MM.1S (cell line): ENCODE measurements around the gene COPS7B.

Experiments used
- DNase-seq: peaks from one replicate; pipeline ENCODE4 v3.0.0-alpha.2; 2015
- H2AFZ ChIP-seq: fragments of 300-600 bp; sonication (generic); 2 replicates; pipeline ENCODE4 v1.6.0; 2016; ENCODE audit warnings: antibody characterized with exemption, low read length
- H3F3A ChIP-seq: fragments of 300-600 bp; sonication (generic); 2 replicates; pipeline ENCODE4 v1.6.1; 2016; ENCODE audit warnings: mild to moderate bottlenecking, antibody characterized with exemption, low read length, moderate library complexity, mixed read lengths; ENCODE audit not compliant: insufficient read depth
- H3K27ac ChIP-seq: fragments of 300-600 bp; sonication (generic); 2 replicates; pipeline ENCODE4 v1.5.1; 2016; ENCODE audit warnings: mild to moderate bottlenecking, low read length
- H3K27me3 ChIP-seq: fragments of 300-600 bp; sonication (generic); replicated peaks from 2 replicates; pipeline ENCODE4 v1.6.0; 2016; ENCODE audit warnings: low read length; ENCODE audit not compliant: insufficient read depth
- H3K36me3 ChIP-seq: fragments of 300-600 bp; sonication (generic); replicated peaks from 2 replicates; pipeline ENCODE4 v1.6.1; 2016; ENCODE audit warnings: mild to moderate bottlenecking, low read length, mixed read lengths; ENCODE audit not compliant: insufficient read depth
- H3K4me1 ChIP-seq: fragments of 300-600 bp; sonication (generic); 2 replicates; pipeline ENCODE4 v1.6.1; 2016; ENCODE audit warnings: low read length, mixed read lengths
- H3K4me2 ChIP-seq: fragments of 300-600 bp; sonication (generic); 2 replicates; pipeline ENCODE4 v1.6.0; 2016; ENCODE audit warnings: low read depth, low read length
- H3K4me3 ChIP-seq: fragments of 300-600 bp; sonication (generic); 2 replicates; pipeline ENCODE4 v1.5.1; 2016; ENCODE audit warnings: low read length, mixed read lengths
- H3K79me2 ChIP-seq: fragments of 300-600 bp; sonication (generic); 2 replicates; pipeline ENCODE4 v1.6.1; 2016; ENCODE audit warnings: mixed run types, low read length, mixed read lengths
- H3K9ac ChIP-seq: fragments of 300-600 bp; sonication (generic); 2 replicates; pipeline ENCODE4 v1.6.1; 2016; ENCODE audit warnings: low read length, mixed read lengths
- H3K9me2 ChIP-seq: fragments of 300-600 bp; sonication (generic); replicated peaks from 2 replicates; pipeline ENCODE4 v1.6.1; 2016; ENCODE audit warnings: mild to moderate bottlenecking, low read length, mixed read lengths; ENCODE audit not compliant: insufficient read depth
- H3K9me3 ChIP-seq: fragments of 300-600 bp; sonication (generic); replicated peaks from 2 replicates; pipeline ENCODE4 v1.6.1; 2016; ENCODE audit warnings: mild to moderate bottlenecking, low read length, mixed read lengths; ENCODE audit not compliant: insufficient read depth
- H4K20me1 ChIP-seq: fragments of 300-600 bp; sonication (generic); 2 replicates; pipeline ENCODE4 v1.6.1; 2016; ENCODE audit warnings: mild to moderate bottlenecking, low read length, moderate library complexity, mixed read lengths; ENCODE audit not compliant: insufficient read depth
- EZH2 ChIP-seq: fragments of 300-600 bp; sonication (generic); optimal IDR thresholded peaks from 2 replicates; pipeline ENCODE3; 2017; ENCODE audit warnings: low read depth, mild to moderate bottlenecking, antibody characterized with exemption, low read length, mixed read lengths
- EZH2phosphoT487 ChIP-seq: fragments of 300-600 bp; sonication (generic); IDR thresholded peaks from 2 replicates; pipeline ENCODE4 v1.6.1; 2018; ENCODE audit warnings: antibody characterized with exemption, low read length
- TF ChIP-seq, protein P1 (sequence below): fragments of 300-600 bp; sonication (generic); IDR thresholded peaks from 2 replicates; pipeline ENCODE4 v1.5.1; 2016; ENCODE audit warnings: antibody characterized with exemption, low read length, mixed read lengths

Gene COPS7B

GRCh38 chr2:231854616-231855125, 68.4 kb downstream of the COPS7B start:
- Histone ChIP-seq H3K4me1 (peaks cover 19% of the 10 kb centered on the region), H3K9me3 (no peaks in the 10 kb centered on the region), H3K9ac (no peak overlapping the region), H2AFZ (no peak overlapping the region), H3K9me2 (no peaks in the 10 kb centered on the region), H3K36me3 (no peaks in the 10 kb centered on the region), H3K27ac (no peak overlapping the region), H3K4me2 (no peak overlapping the region), H3F3A (peaks cover 13% of the 10 kb centered on the region), H3K79me2 (no peaks in the 10 kb centered on the region), H3K27me3 (no peaks in the 10 kb centered on the region), H3K4me3 (no peak overlapping the region), H4K20me1 (no peaks in the 10 kb centered on the region)
- TF ChIP-seq EZH2phosphoT487 (no peak), EZH2 (no peak)
- TF ChIP-seq, protein P1, sequence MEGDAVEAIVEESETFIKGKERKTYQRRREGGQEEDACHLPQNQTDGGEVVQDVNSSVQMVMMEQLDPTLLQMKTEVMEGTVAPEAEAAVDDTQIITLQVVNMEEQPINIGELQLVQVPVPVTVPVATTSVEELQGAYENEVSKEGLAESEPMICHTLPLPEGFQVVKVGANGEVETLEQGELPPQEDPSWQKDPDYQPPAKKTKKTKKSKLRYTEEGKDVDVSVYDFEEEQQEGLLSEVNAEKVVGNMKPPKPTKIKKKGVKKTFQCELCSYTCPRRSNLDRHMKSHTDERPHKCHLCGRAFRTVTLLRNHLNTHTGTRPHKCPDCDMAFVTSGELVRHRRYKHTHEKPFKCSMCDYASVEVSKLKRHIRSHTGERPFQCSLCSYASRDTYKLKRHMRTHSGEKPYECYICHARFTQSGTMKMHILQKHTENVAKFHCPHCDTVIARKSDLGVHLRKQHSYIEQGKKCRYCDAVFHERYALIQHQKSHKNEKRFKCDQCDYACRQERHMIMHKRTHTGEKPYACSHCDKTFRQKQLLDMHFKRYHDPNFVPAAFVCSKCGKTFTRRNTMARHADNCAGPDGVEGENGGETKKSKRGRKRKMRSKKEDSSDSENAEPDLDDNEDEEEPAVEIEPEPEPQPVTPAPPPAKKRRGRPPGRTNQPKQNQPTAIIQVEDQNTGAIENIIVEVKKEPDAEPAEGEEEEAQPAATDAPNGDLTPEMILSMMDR = no peak
- DNase-seq = no peak

- no peak overlapping the region for H3K9ac ChIP-seq
- H3K27ac ChIP-seq = no peak overlapping the region
- no peak overlapping the region for H2AFZ ChIP-seq
- no peaks in the 10 kb centered on the region for H3K9me3 ChIP-seq
- DNase-seq = no peak
- no peak overlapping the region for H3K4me3 ChIP-seq
- H3K4me1 ChIP-seq = no peaks in the 10 kb centered on the region
- no peak overlapping the region for H3K4me2 ChIP-seq
- no peaks in the 10 kb centered on the region for H4K20me1 ChIP-seq
- no peak for TF ChIP-seq EZH2phosphoT487
- no peaks in the 10 kb centered on the region for H3F3A ChIP-seq
- H3K27me3 ChIP-seq = no peaks in the 10 kb centered on the region
- H3K9me2 ChIP-seq = no peaks in the 10 kb centered on the region
- H3K36me3 ChIP-seq = no peaks in the 10 kb centered on the region
- no peaks in the 10 kb centered on the region for H3K79me2 ChIP-seq
These were observed 70.7 kb downstream of the COPS7B start for GRCh38 chr2:231856959-231857358.
